Measurements from ENCODE around the gene WHRN. TPM values are rescaled to one million over a fixed set of nuclear protein-coding genes. Genes with fewer than 3 reads are reported as not detected.

WHRN gene
- total and polyA plus RNA-seq, 2 of the 13 experiments (the other 11 are each of a cell fraction or from before 2014, with no cell fraction given): 2.3 to 5.3 TPM

DNA sequence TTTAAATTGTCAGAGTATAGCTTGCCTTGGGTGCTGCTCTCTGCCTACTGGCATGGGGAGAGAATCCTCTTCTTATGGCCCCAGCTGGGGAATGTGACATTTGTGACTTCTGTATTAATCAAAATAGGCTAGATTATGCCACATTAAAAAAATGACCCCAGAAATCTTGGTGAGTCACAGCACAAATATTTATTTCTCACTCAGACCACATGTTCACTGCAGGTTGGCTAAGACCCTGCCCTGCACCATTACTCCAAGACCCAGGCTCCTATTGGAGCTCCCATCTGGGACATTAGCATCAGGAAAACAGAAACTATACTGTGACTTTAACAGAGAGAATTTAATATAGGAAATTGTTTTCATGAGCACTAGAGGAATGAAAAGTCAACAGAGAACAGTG is 16.6 kb upstream of the WHRN start:
- no peak for ATAC-seq

More for the DNA sequence above, 16.6 kb upstream of the WHRN start:
- Histone ChIP-seq H3K4me2 (ENCODE audit: low read depth, low read length) (no peak overlapping the region), H3K9ac (ENCODE audit: insufficient read depth, low read depth, low read length) (no peak overlapping the region), H3K27ac (ENCODE audit: extremely low read length, insufficient read depth, low read length) (no peak overlapping the region), H2AFZ (ENCODE audit: low read length) (no peak overlapping the region), H4K20me1 (ENCODE audit: insufficient read depth, low read length) (no peaks in the 10 kb centered on the region), H3K79me2 (ENCODE audit: insufficient read depth, low read length) (no peaks in the 10 kb centered on the region), H3K4me1 (ENCODE audit: insufficient read depth, low read length) (no peaks in the 10 kb centered on the region), H3K27me3 (ENCODE audit: control insufficient read depth in 1 of 2, insufficient read depth in 2 of 2, low read length in 2 of 2) (peaks cover 0 to 24% of the 10 kb centered on the region in 2 experiments; a peak in 3 of 5 replicates), H3K9me3 (ENCODE audit: low read length) (no peaks in the 10 kb centered on the region), H3K4me3 (replicated peaks in 1 of 3; ENCODE audit: insufficient read depth in 1 of 3, low read depth in 2 of 3, low read length in 3 of 3) (no peak overlapping the region), H3K36me3 (replicated peaks in 1 of 2; ENCODE audit: control insufficient read depth in 1 of 2, insufficient read depth in 2 of 2, low read length in 2 of 2) (no peaks in the 10 kb centered on the region)
- ChIA-PET CTCF (ENCODE audit: low intra/inter-chr PET ratio, low total read pairs) (no interaction called here), POLR2A (no interaction called here)
- DNase-seq (ENCODE audit: low spot score) (no peak), FAIRE-seq (no peak)
- TF ChIP-seq MAFF (IDR thresholded peaks at IDR 0.05; ENCODE audit: low read depth, low read length): no peak
- no peak for TF ChIP-seq ZMYM4 (CRISPR knock-in tag; IDR thresholded peaks at IDR 0.05)
- no peak for TF ChIP-seq CENPX (CRISPR knock-in tag; IDR thresholded peaks at IDR 0.05)
- TF ChIP-seq MAFG (CRISPR knock-in tag; IDR thresholded peaks at IDR 0.05): no peak
- TF ChIP-seq SATB2 (CRISPR knock-in tag; IDR thresholded peaks at IDR 0.05): no peak
- TF ChIP-seq, protein P1, sequence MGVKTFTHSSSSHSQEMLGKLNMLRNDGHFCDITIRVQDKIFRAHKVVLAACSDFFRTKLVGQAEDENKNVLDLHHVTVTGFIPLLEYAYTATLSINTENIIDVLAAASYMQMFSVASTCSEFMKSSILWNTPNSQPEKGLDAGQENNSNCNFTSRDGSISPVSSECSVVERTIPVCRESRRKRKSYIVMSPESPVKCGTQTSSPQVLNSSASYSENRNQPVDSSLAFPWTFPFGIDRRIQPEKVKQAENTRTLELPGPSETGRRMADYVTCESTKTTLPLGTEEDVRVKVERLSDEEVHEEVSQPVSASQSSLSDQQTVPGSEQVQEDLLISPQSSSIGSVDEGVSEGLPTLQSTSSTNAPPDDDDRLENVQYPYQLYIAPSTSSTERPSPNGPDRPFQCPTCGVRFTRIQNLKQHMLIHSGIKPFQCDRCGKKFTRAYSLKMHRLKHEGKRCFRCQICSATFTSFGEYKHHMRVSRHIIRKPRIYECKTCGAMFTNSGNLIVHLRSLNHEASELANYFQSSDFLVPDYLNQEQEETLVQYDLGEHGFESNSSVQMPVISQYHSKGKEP (CRISPR knock-in tag; IDR thresholded peaks at IDR 0.05): no peak
- TF ChIP-seq, protein P2, sequence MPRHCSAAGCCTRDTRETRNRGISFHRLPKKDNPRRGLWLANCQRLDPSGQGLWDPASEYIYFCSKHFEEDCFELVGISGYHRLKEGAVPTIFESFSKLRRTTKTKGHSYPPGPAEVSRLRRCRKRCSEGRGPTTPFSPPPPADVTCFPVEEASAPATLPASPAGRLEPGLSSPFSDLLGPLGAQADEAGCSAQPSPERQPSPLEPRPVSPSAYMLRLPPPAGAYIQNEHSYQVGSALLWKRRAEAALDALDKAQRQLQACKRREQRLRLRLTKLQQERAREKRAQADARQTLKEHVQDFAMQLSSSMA (CRISPR knock-in tag; IDR thresholded peaks at IDR 0.05): no peak
- TF ChIP-seq KLF16 (CRISPR knock-in tag; IDR thresholded peaks at IDR 0.05): no peak
- TF ChIP-seq HES4 (CRISPR knock-in tag; IDR thresholded peaks at IDR 0.05; ENCODE audit: borderline replicate concordance): no peak
- TF ChIP-seq SPEN (CRISPR knock-in tag; IDR thresholded peaks at IDR 0.05; ENCODE audit: low read depth): no peak
- no peak for TF ChIP-seq SP2 (CRISPR knock-in tag; IDR thresholded peaks at IDR 0.05)
- TF ChIP-seq POLR2AphosphoS2 (IDR thresholded peaks at IDR 0.05; ENCODE audit: low read depth, low read length): no peak
- TF ChIP-seq EP300 (IDR thresholded peaks at IDR 0.05; ENCODE audit: low read depth in 2 of 2, low read length in 2 of 2): no peak
- no peak for TF ChIP-seq EP300 (CRISPR knock-in tag; IDR thresholded peaks at IDR 0.05; ENCODE audit: borderline replicate concordance)
- intact Hi-C loops (cut with micrococcal nuclease; ENCODE audit: unreplicated experiment): no loop called here
- BruUV-seq (replicated peaks): no TSS peak
- in situ Hi-C loops (cut with HindIII; ENCODE audit: extremely low pct_ligation_motif_present, low pct_unique_long_range_greater_than_20kb): no loop called here

Measured in HepG2 (cell line).